Pancreas (tissue), 10 donors: Measurements from ENCODE around the gene NDUFV2. TPM values are rescaled to one million over a fixed set of nuclear protein-coding genes. Genes with fewer than 3 reads are reported as not detected.
"Not testable (repeated sequence)": the region's sequence is repeated elsewhere in the genome, so short reads cannot be mapped to it uniquely, and the experiment has no call there.

Experiments
- ATAC-seq, 4 donors: fragments of 200-7000 bp; cut with Tn5 transposase; one replicate each; pipeline versions ENCODE4 v1.8.0 to v1.9.1; 2020; ENCODE audit warnings: mild to moderate bottlenecking in 4 of 4, moderate library complexity in 4 of 4
- DNase-seq, 6 donors: peaks; one replicate each; pipeline ENCODE4 v3.0.0-alpha.2; 2020
- FAIRE-seq: peaks from 2 replicates; lab custom pipeline; 2012; peaks lifted over from hg19 to GRCh38; lab: Jason Lieb, UNC
- H3K27ac ChIP-seq, 4 donors: fragments of 200-600 bp; sonication (generic); 1 replicate in 3 of 4; 2 replicates in 1 of 4; pipeline versions ENCODE4 v1.5.0 to v1.8.0; 2020
- H3K27me3 ChIP-seq, 4 donors: fragments of 200-600 bp; one replicate each; pipeline ENCODE4 v1.8.0; 2021
- H3K36me3 ChIP-seq, 3 donors: fragments of 200-600 bp; sonication (generic) in 1 of 3; one replicate each; pipeline versions ENCODE4 v1.5.0 to v1.8.0; 2020 to 2021
- H3K4me1 ChIP-seq, 3 donors: fragments of 200-600 bp; one replicate each; pipeline ENCODE4 v1.8.0; 2021
- H3K4me3 ChIP-seq, 4 donors: fragments of 200-600 bp; sonication (generic) in 2 of 4; one replicate each; pipeline versions ENCODE4 v1.5.0 to v1.8.0; 2020 to 2021
- H3K9me3 ChIP-seq, 4 donors: fragments of 200-600 bp; one replicate each; pipeline ENCODE4 v1.8.0; 2021
- CTCF ChIP-seq, 4 donors: fragments of 200-600 bp; sonication (generic) in 3 of 4; IDR thresholded peaks; one replicate each; pipeline versions ENCODE4 v1.5.0 to v1.8.0; 2021; ENCODE audit warnings: antibody characterized with exemption in 4 of 4
- WGBS, 2 donors: extraction: QIAGEN DNeasy Blood & Tissue Kit; methylation state at CpG; one replicate each; pipeline ENCODE4 v1.1.7; 2013; 5-methylcytosine and 5-hydroxymethylcytosine counted together
- intact Hi-C, 3 donors: fragments of 100-400 bp; cut with DNase I; formaldehyde crosslinking; loops; one replicate each; pipeline versions ENCODE4 v1.11.1 to v1.14.2; 2022
- polyA plus RNA-seq, 2 donors: library from polyadenylated mRNA; stranded (reverse); fragments of 200-250 nt; gene quantifications; one replicate each; pipeline ENCODE4 v1.2.3, GENCODE V29; 2013
- total RNA-seq, 6 donors: library from RNA; stranded (reverse); fragmentation: NEBNext Ultra II Directional in 4 of 6; extraction: Animal tissue kit (Norgen Biotek cat#: 25700) in 4 of 6; gene quantifications; one replicate each; pipeline versions ENCODE4 v1.2.1 to v1.2.4, GENCODE V29; 2021 to 2023
- donor health status: healthy with polysubstance abuse.
- donor health status: DM: no; HTN: no; CAD: no; lungs with moderate emphysema.
- donor health status: DM: no; HTN: no; CAD: no.
- donor health status: control.
- donor health status: control.
- donor health status: Bipolar disorder and iron deficiency.
- donor health status: DM: yes; HTN: yes; CAD: no.
- donor health status: DM: no; HTN: no; CAD: no.
- donor health status: DM: no; HTN: no; CAD: no.
- donor health status: DM: yes; HTN: yes; CAD: no.

Gene NDUFV2
- total and polyA plus RNA-seq, 8 donors = 48.1 to 115 (median 62.5) TPM

- no peak overlapping the region for H3K27ac ChIP-seq
- no peaks in the 10 kb centered on the region for H3K9me3 ChIP-seq
- intact Hi-C loops = no loop called here
- no peak for ATAC-seq
- FAIRE-seq = no peak
- WGBS, 2 donors = 95 to 98% methylated on average over 4 of the region's 4 CpGs
- no peak for TF ChIP-seq CTCF (IDR thresholded peaks at IDR 0.05)
- peaks cover 8 to 29% (median 27%) of the 10 kb centered on the region in 3 donors for H3K4me1 ChIP-seq
- no peaks in the 10 kb centered on the region for H3K27me3 ChIP-seq
- no peaks in the 10 kb centered on the region for H3K36me3 ChIP-seq
- DNase-seq = no peak
- no peak overlapping the region for H3K4me3 ChIP-seq
Observed at GRCh38 chr18:9156604-9157249, 54.2 kb downstream of the NDUFV2 start.

GRCh38 chr18:9157806-9158205 lies 55.3 kb downstream of the NDUFV2 start:
- intact Hi-C loops = no loop called here
- Histone ChIP-seq H3K36me3 (no peaks in the 10 kb centered on the region), H3K9me3 (no peaks in the 10 kb centered on the region), H3K27me3 (no peaks in the 10 kb centered on the region), H3K4me1 (peaks cover 8 to 20% (median 16%) of the 10 kb centered on the region in 3 donors), H3K27ac (no peak overlapping the region), H3K4me3 (no peak overlapping the region)
- ATAC-seq (no peak), DNase-seq (no peak), FAIRE-seq (no peak)
- WGBS, 2 donors = 13% methylated on average over 2 of the region's 2 CpGs
- TF ChIP-seq CTCF (IDR thresholded peaks at IDR 0.05) = no peak

DNA sequence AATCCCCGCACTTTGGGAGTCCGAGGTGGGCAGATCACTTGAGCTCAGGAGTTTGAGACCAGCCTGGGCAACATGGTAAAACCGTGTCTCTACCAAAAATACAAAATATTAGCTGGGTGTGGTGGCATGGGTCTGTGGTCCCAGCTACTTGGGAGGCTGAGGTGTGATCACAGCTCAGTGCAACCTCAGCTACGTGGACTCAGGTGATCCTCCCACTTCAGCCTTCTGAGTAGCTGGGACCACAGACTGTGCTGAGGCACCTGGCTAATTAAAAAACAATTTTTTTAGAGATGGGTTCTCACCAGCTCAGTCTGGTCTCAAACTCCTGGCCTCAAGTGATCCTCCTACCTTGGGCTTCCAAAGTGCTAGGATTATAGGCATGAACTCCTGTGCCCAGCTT lies 57.5 kb downstream of the NDUFV2 start:
- no peak for FAIRE-seq
- intact Hi-C loops = no loop called here
- H3K4me3 ChIP-seq = no peak overlapping the region

DNA sequence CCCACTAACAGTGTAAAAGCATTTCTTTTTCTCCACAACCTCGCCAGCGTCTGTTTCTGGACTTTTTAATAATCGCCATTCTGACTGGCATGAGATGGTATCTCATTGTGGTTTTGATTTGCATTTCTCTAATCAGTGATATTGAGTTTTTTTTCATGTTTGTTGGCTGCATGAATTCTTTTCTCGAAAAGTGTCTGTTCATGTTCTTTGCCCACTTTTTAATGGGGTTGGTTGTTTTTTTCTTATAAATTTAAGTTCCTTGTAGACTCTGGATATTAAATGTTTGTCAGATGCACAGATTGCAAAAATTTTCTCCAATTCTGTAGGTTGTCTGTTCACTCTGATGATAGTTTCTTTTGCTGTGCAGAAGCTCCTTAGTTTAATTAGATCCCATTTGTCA lies 60.2 kb downstream of the NDUFV2 start:
- ATAC-seq, H3K36me3 ChIP-seq, H3K9me3 ChIP-seq, DNase-seq, H3K27me3 ChIP-seq, intact Hi-C loops, H3K27ac ChIP-seq, H3K4me3 ChIP-seq, FAIRE-seq: not testable (repeated sequence)
- 96% methylated on average over 4 of the region's 4 CpGs for WGBS, 2 donors
- H3K4me1 ChIP-seq = peaks cover 7 to 10% (median 8%) of the 10 kb centered on the region in 3 donors

More for the DNA sequence above, 57.5 kb downstream of the NDUFV2 start:
- Histone ChIP-seq H3K4me1 (peaks cover 7 to 10% (median 8%) of the 10 kb centered on the region in 3 donors), H3K36me3 (no peaks in the 10 kb centered on the region), H3K27ac (no peak overlapping the region), H3K9me3 (peaks cover 0 to 2% (median 0%) of the 10 kb centered on the region in 4 donors), H3K27me3 (no peaks in the 10 kb centered on the region)
- DNase-seq = no peak
- no peak for ATAC-seq
- no peak for TF ChIP-seq CTCF (IDR thresholded peaks at IDR 0.05)
- WGBS, 2 donors = 88 to 98% methylated on average over 4 of the region's 4 CpGs

DNA sequence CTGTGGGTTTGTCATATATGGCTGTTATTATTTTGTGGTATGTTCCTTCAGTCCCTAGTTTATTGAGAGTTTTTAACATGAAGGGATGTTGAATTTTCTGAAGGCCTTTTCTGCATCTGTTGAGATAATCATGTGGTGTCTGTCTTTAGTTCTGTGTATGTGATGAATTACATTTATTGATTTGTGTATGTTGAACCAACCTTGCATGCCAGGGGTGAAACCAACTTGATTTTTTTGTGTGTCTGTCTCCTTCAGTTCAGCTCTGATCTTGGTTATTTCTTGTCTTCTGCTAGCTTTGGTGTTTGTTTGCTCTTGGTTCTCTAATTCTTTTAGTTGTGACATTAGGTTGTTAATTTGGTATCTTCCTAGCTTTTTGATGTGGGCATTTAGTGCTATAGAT lies 61.6 kb downstream of the NDUFV2 start:
- FAIRE-seq, H3K27ac ChIP-seq, DNase-seq, H3K4me3 ChIP-seq, H3K36me3 ChIP-seq, H3K4me1 ChIP-seq, ATAC-seq, H3K9me3 ChIP-seq, H3K27me3 ChIP-seq, intact Hi-C loops: not testable (repeated sequence)

DNA sequence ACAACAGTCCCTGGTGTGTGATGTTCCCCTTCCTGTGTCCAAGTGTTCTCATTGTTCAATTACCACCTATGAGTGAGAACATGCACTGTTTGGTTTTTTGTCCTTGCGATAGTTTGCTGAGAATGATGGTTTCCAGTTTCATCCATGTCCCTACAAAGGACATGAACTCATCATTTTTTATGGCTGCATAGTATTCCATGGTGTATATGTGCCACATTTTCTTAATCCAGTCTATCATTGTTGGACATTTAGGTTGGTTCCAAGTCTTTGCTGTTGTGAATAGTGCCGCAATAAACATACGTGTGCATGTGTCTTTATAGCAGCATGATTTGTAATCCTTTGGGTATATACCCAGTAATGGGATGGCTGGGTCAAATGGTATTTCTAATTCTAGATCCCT lies 63.4 kb downstream of the NDUFV2 start:
- WGBS, 2 donors = 91 to 99% methylated on average over 3 of the region's 3 CpGs

DNA sequence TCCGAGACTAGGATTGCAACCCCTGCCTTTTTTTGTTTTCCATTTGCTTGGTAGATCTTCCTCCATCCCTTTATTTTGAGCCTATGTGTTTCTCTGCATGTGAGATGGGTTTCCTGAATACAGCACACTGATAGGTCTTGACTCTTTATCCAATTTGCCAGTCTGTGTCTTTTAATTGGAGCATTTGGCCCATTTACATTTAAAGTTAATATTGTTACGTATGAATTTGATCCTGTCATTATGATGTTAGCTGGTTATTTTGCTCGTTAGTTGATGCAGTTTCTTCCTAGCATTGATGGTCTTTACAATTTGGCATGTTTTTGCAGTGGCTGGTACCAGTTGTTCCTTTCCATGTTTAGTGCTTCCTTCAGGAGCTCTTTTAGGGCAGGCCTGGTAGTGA lies 67.0 kb downstream of the NDUFV2 start:
- intact Hi-C loops, DNase-seq, H3K4me3 ChIP-seq, H3K27me3 ChIP-seq, H3K36me3 ChIP-seq, H3K27ac ChIP-seq, H3K9me3 ChIP-seq, FAIRE-seq, H3K4me1 ChIP-seq, ATAC-seq: not testable (repeated sequence)
- 89 to 91% methylated on average over 3 of the region's 3 CpGs for WGBS, 2 donors

More for the DNA sequence above, 63.4 kb downstream of the NDUFV2 start:
- H3K9me3 ChIP-seq, H3K4me1 ChIP-seq, H3K27me3 ChIP-seq, H3K27ac ChIP-seq, intact Hi-C loops, ATAC-seq, FAIRE-seq, DNase-seq, H3K4me3 ChIP-seq, H3K36me3 ChIP-seq: not testable (repeated sequence)

DNA sequence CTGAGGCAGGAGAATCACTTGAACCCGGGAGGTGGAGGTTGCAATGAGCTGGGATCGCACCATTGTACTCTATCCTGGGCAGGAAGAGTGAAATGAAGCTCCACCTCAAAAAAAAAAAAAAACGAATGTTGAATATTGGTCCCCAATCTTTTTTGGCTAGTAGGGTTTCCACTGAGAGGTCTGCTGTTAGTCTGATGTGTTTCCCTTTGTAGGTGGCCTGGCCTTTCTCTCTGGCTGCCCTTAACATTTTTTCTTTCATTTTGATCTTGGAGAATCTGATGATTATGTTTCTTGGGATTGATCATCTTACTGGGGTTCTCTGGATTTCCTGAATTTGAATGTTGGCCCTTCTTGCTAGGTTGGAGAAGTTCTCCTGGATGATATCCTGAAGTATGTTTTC lies 69.4 kb downstream of the NDUFV2 start:
- DNase-seq, H3K4me3 ChIP-seq, H3K27ac ChIP-seq, ATAC-seq, intact Hi-C loops, H3K9me3 ChIP-seq, H3K36me3 ChIP-seq, H3K27me3 ChIP-seq, FAIRE-seq, H3K4me1 ChIP-seq: not testable (repeated sequence)
- WGBS, 2 donors = 81 to 91% methylated on average over 3 of the region's 3 CpGs
